Activated T-cell treated with anti-CD3 and anti-CD28 coated beads, Interleukin-2, amount 50 U/mL, for 1 hour (primary cell): ENCODE data around the gene USF2.

Experiments used
- DNase-seq: peaks from one replicate; pipeline ENCODE4 v3.0.0-alpha.2; 2020

Gene USF2

GRCh38 chr19:35265900-35266519 lies 2.8 kb upstream of the USF2 start:
- peak; percentile 27 for DNase-seq

GRCh38 chr19:35266520-35267352 lies 2.0 kb upstream of the USF2 start:
- no peak for DNase-seq

GRCh38 chr19:35267353-35267817 lies 1.4 kb upstream of the USF2 start:
- DNase-seq: no peak

GRCh38 chr19:35267818-35268535 lies 785 bp upstream of the USF2 start:
- DNase-seq: peak; percentile 83

GRCh38 chr19:35269438-35270117 lies 816 bp downstream of the USF2 start:
- DNase-seq: peak; percentile 78

GRCh38 chr19:35270381-35270811 lies 1.6 kb downstream of the USF2 start:
- DNase-seq: no peak

- DNase-seq: no peak
Observed at GRCh38 chr19:35271546-35271945, 2.8 kb downstream of the USF2 start.

- no peak for DNase-seq
Observed at GRCh38 chr19:35272122-35272719, 3.5 kb downstream of the USF2 start.

- no peak for DNase-seq
Observed at GRCh38 chr19:35272954-35273649, 4.3 kb downstream of the USF2 start.

- DNase-seq: no peak
Observed at GRCh38 chr19:35273686-35274259, 5.0 kb downstream of the USF2 start.

- DNase-seq: no peak
Observed at GRCh38 chr19:35274323-35274722, 5.6 kb downstream of the USF2 start.

- no peak for DNase-seq
Observed at GRCh38 chr19:35276706-35277281, 8.0 kb downstream of the USF2 start.

- no peak for DNase-seq
Observed at GRCh38 chr19:35278578-35279284, 10.0 kb downstream of the USF2 start.

GRCh38 chr19:35279374-35279773 lies 10.6 kb downstream of the USF2 start:
- DNase-seq: no peak

GRCh38 chr19:35279985-35280821 lies 11.4 kb downstream of the USF2 start:
- DNase-seq: no peak

- DNase-seq: no peak
Observed at GRCh38 chr19:35281303-35281702, 12.5 kb downstream of the USF2 start.

GRCh38 chr19:35284153-35285094 lies 15.7 kb downstream of the USF2 start:
- DNase-seq: no peak

GRCh38 chr19:35285095-35285449 lies 16.3 kb downstream of the USF2 start:
- DNase-seq: no peak
